ENCODE results near the gene OPCML.

OPCML gene

GRCh38 chr11:133386852-133387251 is 145.4 kb downstream of the OPCML start:
- H3K27me3 ChIP-seq (ENCODE audit: insufficient read depth, low read depth, severe bottlenecking), result no peaks in the 10 kb centered on the region
- H3K36me3 ChIP-seq, result no peaks in the 10 kb centered on the region
- H3K27ac ChIP-seq, result no peak overlapping the region
- H3K4me3 ChIP-seq (ENCODE audit: low read depth, low read length), result no peak overlapping the region
- H3K9me3 ChIP-seq (ENCODE audit: severe bottlenecking), result no peaks in the 10 kb centered on the region
- TF ChIP-seq CTCF (IDR thresholded peaks at IDR 0.05; ENCODE audit: low read depth, low read length), result no peak
- no peak for DNase-seq

- no peak overlapping the region for H3K27ac ChIP-seq
- H3K36me3 ChIP-seq, result no peaks in the 10 kb centered on the region
- DNase-seq, result no peak
- no peak overlapping the region for H3K4me3 ChIP-seq (ENCODE audit: low read depth, low read length)
- TF ChIP-seq CTCF (IDR thresholded peaks at IDR 0.05; ENCODE audit: low read depth, low read length), result no peak
- no peaks in the 10 kb centered on the region for H3K9me3 ChIP-seq (ENCODE audit: severe bottlenecking)
- no peaks in the 10 kb centered on the region for H3K27me3 ChIP-seq (ENCODE audit: insufficient read depth, low read depth, severe bottlenecking)
Measured at GRCh38 chr11:133386262-133386661, 146.0 kb downstream of the OPCML start.

GRCh38 chr11:133385781-133386180 is 146.5 kb downstream of the OPCML start:
- no peak for DNase-seq
- TF ChIP-seq CTCF (IDR thresholded peaks at IDR 0.05; ENCODE audit: low read depth, low read length), result no peak
- H3K4me3 ChIP-seq (ENCODE audit: low read depth, low read length), result no peak overlapping the region

GRCh38 chr11:133384731-133385130 is 147.6 kb downstream of the OPCML start:
- no peaks in the 10 kb centered on the region for H3K9me3 ChIP-seq (ENCODE audit: severe bottlenecking)
- H3K27ac ChIP-seq, result no peak overlapping the region
- no peak for TF ChIP-seq CTCF (IDR thresholded peaks at IDR 0.05; ENCODE audit: low read depth, low read length)
- H3K36me3 ChIP-seq, result no peaks in the 10 kb centered on the region
- no peak overlapping the region for H3K4me3 ChIP-seq (ENCODE audit: low read depth, low read length)
- DNase-seq, result no peak
- H3K27me3 ChIP-seq (ENCODE audit: insufficient read depth, low read depth, severe bottlenecking), result no peaks in the 10 kb centered on the region

More at GRCh38 chr11:133385781-133386180, 146.5 kb downstream of the OPCML start:
- Histone ChIP-seq H3K27ac (no peak overlapping the region), H3K27me3 (ENCODE audit: insufficient read depth, low read depth, severe bottlenecking) (no peaks in the 10 kb centered on the region), H3K36me3 (no peaks in the 10 kb centered on the region), H3K9me3 (ENCODE audit: severe bottlenecking) (no peaks in the 10 kb centered on the region)

GRCh38 chr11:133383689-133384088 is 148.6 kb downstream of the OPCML start:
- Histone ChIP-seq H3K27ac (no peak overlapping the region), H3K9me3 (ENCODE audit: severe bottlenecking) (no peaks in the 10 kb centered on the region), H3K27me3 (ENCODE audit: insufficient read depth, low read depth, severe bottlenecking) (no peaks in the 10 kb centered on the region), H3K4me3 (ENCODE audit: low read depth, low read length) (no peak overlapping the region), H3K36me3 (no peaks in the 10 kb centered on the region)
- no peak for TF ChIP-seq CTCF (IDR thresholded peaks at IDR 0.05; ENCODE audit: low read depth, low read length)
- DNase-seq, result no peak

- Histone ChIP-seq H3K27ac (no peak overlapping the region), H3K4me3 (ENCODE audit: low read depth, low read length) (no peak overlapping the region), H3K36me3 (no peaks in the 10 kb centered on the region), H3K27me3 (ENCODE audit: insufficient read depth, low read depth, severe bottlenecking) (no peaks in the 10 kb centered on the region), H3K9me3 (ENCODE audit: severe bottlenecking) (no peaks in the 10 kb centered on the region)
- DNase-seq, result no peak
- no peak for TF ChIP-seq CTCF (IDR thresholded peaks at IDR 0.05; ENCODE audit: low read depth, low read length)
Measured at GRCh38 chr11:133383201-133383600, 149.1 kb downstream of the OPCML start.

Measured in WERI-Rb-1 (cell line).